HEK293 (cell line): ENCODE data around the gene RIPPLY2.

Experiments used
- ZNF416 ChIP-seq: fragments of 450-650 bp; formaldehyde crosslinking; IDR thresholded peaks from 2 replicates; pipeline ENCODE4 v1.5.1; 2016; ENCODE audit warnings: missing biosample characterization, missing genetic modification characterization
- ZNF843 ChIP-seq: fragments of 450-650 bp; formaldehyde crosslinking; IDR thresholded peaks from 2 replicates; pipeline ENCODE4 v1.5.1; 2016; ENCODE audit warnings: missing biosample characterization, missing genetic modification characterization

DNA sequence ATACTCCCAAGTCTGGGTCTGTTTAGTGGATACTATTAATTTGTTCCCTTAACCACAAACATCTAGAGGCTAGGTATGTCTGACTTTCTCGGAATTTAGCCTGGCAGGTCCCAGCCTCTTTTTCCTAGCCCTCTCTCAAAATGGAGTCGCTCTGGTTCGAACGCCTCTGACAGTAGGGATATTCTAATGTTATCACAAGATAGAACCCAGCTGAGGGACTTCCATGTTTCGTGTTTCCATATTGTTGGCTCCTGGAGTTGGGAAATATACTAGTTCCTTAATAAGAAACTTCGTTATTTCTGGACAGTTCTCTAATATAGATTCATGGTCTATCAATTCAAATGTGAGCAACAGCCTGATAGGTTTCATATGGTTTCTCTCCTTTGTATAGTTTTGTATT lies 22.7 kb downstream of the RIPPLY2 start:
- TF ChIP-seq ZNF416 (tag by site-specific recombination) (no peak), ZNF843 (tag by site-specific recombination) (no peak)
